Measurements from ENCODE around the gene CR1L. TPM values are rescaled to one million over a fixed set of nuclear protein-coding genes. Genes with fewer than 3 reads are reported as not detected.

Gene CR1L
- total and polyA plus RNA-seq, 10 donors, result 0.63 to 7.1 (median 1.3) TPM

GRCh38 chr1:207647671-207648333 is 2.9 kb downstream of the CR1L start:
- no peak for DNase-seq
- Histone ChIP-seq H3K27ac (no peak overlapping the region), H3K27me3 (replicated peaks in 1 of 7) (peaks cover 0 to 4% (median 0%) of the 10 kb centered on the region in 7 donors), H3K4me3 (no peak overlapping the region), H3K9me3 (no peaks in the 10 kb centered on the region), H3K36me3 (no peaks in the 10 kb centered on the region), H3K4me1 (peaks cover 0 to 28% (median 12%) of the 10 kb centered on the region in 6 donors)
- TF ChIP-seq POLR2A (IDR thresholded peaks at IDR 0.05) (no peak), POLR2AphosphoS5 (IDR thresholded peaks at IDR 0.05) (no peak), CTCF (IDR thresholded peaks at IDR 0.05 in 8 of 11, conservative IDR thresholded peaks at IDR 0.05 in 3 of 11) (no peak)
- WGBS, 5 donors, result 52 to 67% (median 55%) methylated on average over 4 of the region's 4 CpGs
- intact Hi-C loops (cut with DNase I; ENCODE audit: low total_unique reads), result no loop called here

- WGBS, 5 donors, result 77 to 87% (median 80%) methylated on average over 5 of the region's 5 CpGs
- peaks cover 0 to 4% (median 0%) of the 10 kb centered on the region in 7 donors for H3K27me3 ChIP-seq (replicated peaks in 1 of 7)
- intact Hi-C loops (cut with DNase I; ENCODE audit: low total_unique reads), result no loop called here
- H3K4me1 ChIP-seq, result peaks cover 0 to 21% (median 12%) of the 10 kb centered on the region in 6 donors
- no peaks in the 10 kb centered on the region for H3K9me3 ChIP-seq
- no peak overlapping the region for H3K27ac ChIP-seq
- no peak overlapping the region for H3K4me3 ChIP-seq
- TF ChIP-seq CTCF (IDR thresholded peaks at IDR 0.05 in 8 of 11, conservative IDR thresholded peaks at IDR 0.05 in 3 of 11) (no peak), POLR2A (IDR thresholded peaks at IDR 0.05) (no peak), POLR2AphosphoS5 (IDR thresholded peaks at IDR 0.05) (no peak)
- DNase-seq, result no peak
- H3K36me3 ChIP-seq, result no peaks in the 10 kb centered on the region
Measured at GRCh38 chr1:207648334-207649209, 3.6 kb downstream of the CR1L start.

DNA sequence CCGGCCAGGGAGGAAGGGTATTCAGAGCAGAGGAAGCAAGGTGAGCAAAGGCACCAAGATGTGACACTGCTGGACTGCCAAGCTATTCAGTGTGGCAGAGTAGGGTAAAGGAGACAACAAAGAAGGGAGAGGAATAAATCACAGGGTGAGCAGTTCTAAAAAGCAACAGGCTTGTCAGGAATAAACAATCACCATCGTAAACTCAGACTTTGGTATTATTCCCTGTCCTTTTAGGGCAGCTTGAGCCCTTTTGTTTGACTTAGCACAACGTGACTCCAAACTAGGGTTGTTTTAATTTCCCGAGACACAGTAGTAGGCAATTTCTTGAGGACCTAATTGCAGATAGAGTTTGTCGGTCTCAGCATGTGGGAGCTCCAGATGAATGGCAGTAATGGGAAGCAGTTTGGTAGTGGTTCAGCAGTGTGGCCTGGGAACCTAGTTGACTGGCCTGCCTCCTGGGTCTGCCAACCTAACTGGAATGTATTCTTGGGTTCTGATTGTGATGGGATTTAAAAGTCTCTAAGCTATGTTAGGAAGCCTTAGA is 4.3 kb downstream of the CR1L start:
- peaks cover 0 to 14% (median 8%) of the 10 kb centered on the region in 6 donors for H3K4me1 ChIP-seq
- no peaks in the 10 kb centered on the region for H3K9me3 ChIP-seq
- 75 to 89% (median 80%) methylated on average over 5 of the region's 5 CpGs for WGBS, 5 donors
- intact Hi-C loops (cut with DNase I; ENCODE audit: low total_unique reads), result no loop called here
- H3K27me3 ChIP-seq (replicated peaks in 1 of 7), result peaks cover 0 to 4% (median 0%) of the 10 kb centered on the region in 7 donors
- TF ChIP-seq POLR2AphosphoS5 (IDR thresholded peaks at IDR 0.05), result no peak
- TF ChIP-seq POLR2A (IDR thresholded peaks at IDR 0.05), result no peak
- no peak for TF ChIP-seq CTCF (IDR thresholded peaks at IDR 0.05 in 8 of 11, conservative IDR thresholded peaks at IDR 0.05 in 3 of 11)
- no peak overlapping the region for H3K27ac ChIP-seq
- H3K36me3 ChIP-seq, result no peaks in the 10 kb centered on the region
- DNase-seq, result no peak
- H3K4me3 ChIP-seq, result no peak overlapping the region
